Fibroblast of lung (primary cell): ENCODE data around the gene NTSR1. TPM values are rescaled to one million over a fixed set of nuclear protein-coding genes. Genes with fewer than 3 reads are reported as not detected.

Experiments
- DNase-seq, 2 donors: peaks; one replicate each; pipeline versions ENCODE4 v3.0.0 to v3.0.0-alpha.2; 2010; ENCODE audit warnings: low read depth in 2 of 2
- H2AFZ ChIP-seq: 2 replicates; pipeline ENCODE4 v1.5.1; 2012; ENCODE audit warnings: low read length, control low read depth, inconsistent platforms
- H3K27ac ChIP-seq: 2 replicates; pipeline ENCODE4 v1.5.1; 2011; ENCODE audit warnings: low read length, control low read depth; ENCODE audit not compliant: insufficient read depth
- H3K27me3 ChIP-seq: 2 replicates; pipeline ENCODE4 v1.5.1; 2011; ENCODE audit warnings: mild to moderate bottlenecking, low read length; ENCODE audit not compliant: control insufficient read depth, insufficient read depth
- H3K36me3 ChIP-seq: 2 replicates; pipeline ENCODE4 v1.5.1; 2011; ENCODE audit warnings: low read length; ENCODE audit not compliant: control insufficient read depth, insufficient read depth
- H3K4me1 ChIP-seq: 2 replicates; pipeline ENCODE4 v1.5.1; 2011; ENCODE audit warnings: low read length; ENCODE audit not compliant: control insufficient read depth, insufficient read depth; ENCODE audit errors: extremely low read depth
- H3K4me2 ChIP-seq: 2 replicates; pipeline ENCODE4 v1.5.1; 2011; ENCODE audit warnings: low read length, control low read depth; ENCODE audit not compliant: insufficient read depth; ENCODE audit errors: extremely low read depth
- H3K4me3 ChIP-seq, 4 experiments: fragments of 200-600 bp in 1 of 4; sonication (generic) in 1 of 4; replicated peaks in 1 of 4; 2 replicates each; pipeline ENCODE4 v1.5.1; 2011 to 2016; ENCODE audit warnings: low read length in 4 of 4, low read depth in 3 of 4, mild to moderate bottlenecking in 3 of 4, control low read depth in 2 of 4, inconsistent platforms in 1 of 4, mixed read lengths in 1 of 4; ENCODE audit not compliant: insufficient read depth in 1 of 4; ENCODE audit errors: control extremely low read depth in 1 of 4
- H3K79me2 ChIP-seq: 2 replicates; pipeline ENCODE4 v1.5.1; 2012; ENCODE audit warnings: mild to moderate bottlenecking, low read length, inconsistent platforms; ENCODE audit not compliant: control insufficient read depth, insufficient read depth
- H3K9ac ChIP-seq: 2 replicates; pipeline ENCODE4 v1.5.1; 2011; ENCODE audit warnings: mild to moderate bottlenecking, low read length, control low read depth; ENCODE audit not compliant: insufficient read depth
- H3K9me3 ChIP-seq: 2 replicates; pipeline ENCODE4 v1.5.1; 2012; ENCODE audit warnings: low read depth, low read length; ENCODE audit not compliant: control insufficient read depth, insufficient read depth
- H4K20me1 ChIP-seq: 2 replicates; pipeline ENCODE4 v1.5.1; 2011; ENCODE audit warnings: low read length; ENCODE audit not compliant: control insufficient read depth, insufficient read depth; ENCODE audit errors: extremely low read depth
- EZH2 ChIP-seq: IDR thresholded peaks from 2 replicates; pipeline ENCODE4 v1.5.1; 2012; ENCODE audit warnings: low read length, control low read depth, mild to moderate bottlenecking; ENCODE audit errors: missing control alignments
- polyA plus RNA-seq, 2 donors: library from polyadenylated mRNA; depleted of rRNA in 1 of 2; stranded (reverse) in 1 of 2; unstranded in 1 of 2; fragments of >200 nt; gene quantifications; 2 replicates each; pipeline ENCODE4 v1.2.1, GENCODE V29; 2011 to 2012; ENCODE audit warnings: missing spikeins in 1 of 2
- total RNA-seq: library from RNA; depleted of rRNA; stranded (reverse); fragments of >200 nt; gene quantifications from 2 replicates; pipeline ENCODE4 v1.2.1, GENCODE V29; 2014
- TF ChIP-seq, protein P1 (sequence below), 2 donors: IDR thresholded peaks in 1 of 2; conservative IDR thresholded peaks in 1 of 2; 1 replicate in 1 of 2; 2 replicates in 1 of 2; pipeline ENCODE4 v1.5.1; 2011 to 2012; ENCODE audit warnings: low read length in 2 of 2, control low read depth in 1 of 2, inconsistent platforms in 1 of 2, low read depth in 1 of 2, mild to moderate bottlenecking in 1 of 2

NTSR1 gene
- total and polyA plus RNA-seq, 2 donors (not counting 1 experiment from before 2014, with no cell fraction given), result 0.05 to 0.33 TPM

DNA sequence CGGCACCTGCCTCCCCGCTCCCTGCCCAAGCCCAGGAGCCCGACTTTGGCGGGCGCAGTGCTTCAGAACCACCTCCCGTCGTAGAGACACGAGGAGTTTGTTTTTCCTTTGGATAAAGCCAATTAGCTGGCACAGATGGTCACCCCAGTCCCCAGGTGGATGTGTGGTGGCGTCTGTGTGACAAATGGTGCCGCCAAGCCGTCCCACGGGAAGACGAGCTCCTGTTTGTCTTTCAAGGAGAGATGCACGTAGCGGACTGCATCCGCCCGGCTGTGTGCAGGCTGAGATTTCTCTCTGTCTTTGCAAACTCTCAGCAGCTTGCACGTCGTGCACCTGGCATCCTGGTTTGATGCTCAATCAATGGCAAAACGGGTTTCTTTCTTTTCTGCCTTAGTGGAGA lies 71.6 kb downstream of the NTSR1 start:
- TF ChIP-seq, protein P1, sequence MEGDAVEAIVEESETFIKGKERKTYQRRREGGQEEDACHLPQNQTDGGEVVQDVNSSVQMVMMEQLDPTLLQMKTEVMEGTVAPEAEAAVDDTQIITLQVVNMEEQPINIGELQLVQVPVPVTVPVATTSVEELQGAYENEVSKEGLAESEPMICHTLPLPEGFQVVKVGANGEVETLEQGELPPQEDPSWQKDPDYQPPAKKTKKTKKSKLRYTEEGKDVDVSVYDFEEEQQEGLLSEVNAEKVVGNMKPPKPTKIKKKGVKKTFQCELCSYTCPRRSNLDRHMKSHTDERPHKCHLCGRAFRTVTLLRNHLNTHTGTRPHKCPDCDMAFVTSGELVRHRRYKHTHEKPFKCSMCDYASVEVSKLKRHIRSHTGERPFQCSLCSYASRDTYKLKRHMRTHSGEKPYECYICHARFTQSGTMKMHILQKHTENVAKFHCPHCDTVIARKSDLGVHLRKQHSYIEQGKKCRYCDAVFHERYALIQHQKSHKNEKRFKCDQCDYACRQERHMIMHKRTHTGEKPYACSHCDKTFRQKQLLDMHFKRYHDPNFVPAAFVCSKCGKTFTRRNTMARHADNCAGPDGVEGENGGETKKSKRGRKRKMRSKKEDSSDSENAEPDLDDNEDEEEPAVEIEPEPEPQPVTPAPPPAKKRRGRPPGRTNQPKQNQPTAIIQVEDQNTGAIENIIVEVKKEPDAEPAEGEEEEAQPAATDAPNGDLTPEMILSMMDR (conservative IDR thresholded peaks at IDR 0.05 in 1 of 2, IDR thresholded peaks at IDR 0.05 in 1 of 2; ENCODE audit: low read depth in 1 of 2, low read length in 2 of 2), result no peak
- no peak for TF ChIP-seq EZH2
- Histone ChIP-seq H3K36me3 (no peaks in the 10 kb centered on the region), H3K4me2 (no peak overlapping the region), H3K79me2 (no peaks in the 10 kb centered on the region), H3K9me3 (no peaks in the 10 kb centered on the region), H4K20me1 (no peaks in the 10 kb centered on the region), H3K27ac (no peak overlapping the region), H3K9ac (no peak overlapping the region), H3K4me3 (no peak overlapping the region), H2AFZ (no peak overlapping the region), H3K27me3 (no peaks in the 10 kb centered on the region), H3K4me1 (no peaks in the 10 kb centered on the region)
- DNase-seq, result no peak

DNA sequence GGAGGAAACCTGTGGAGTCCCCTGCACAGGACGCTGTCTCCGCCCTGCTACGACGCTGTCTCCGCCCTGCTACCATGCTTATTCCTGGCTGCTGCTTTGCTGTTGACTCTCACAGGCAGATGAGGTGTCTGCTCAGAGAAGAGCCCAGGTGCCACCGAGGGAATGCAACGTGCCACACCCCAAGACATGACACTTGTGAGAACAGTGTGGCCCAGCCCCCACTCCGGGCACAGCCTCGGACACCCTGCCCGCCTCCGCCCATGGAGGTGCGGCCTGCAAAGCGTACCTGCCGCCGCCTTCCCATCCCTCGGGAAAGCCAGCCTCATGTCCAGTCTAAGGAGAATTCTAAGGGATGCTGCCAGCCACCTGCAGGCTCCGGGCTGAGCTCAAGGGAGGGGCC lies 72.1 kb downstream of the NTSR1 start:
- TF ChIP-seq, protein P1 (conservative IDR thresholded peaks at IDR 0.05 in 1 of 2, IDR thresholded peaks at IDR 0.05 in 1 of 2; ENCODE audit: low read depth in 1 of 2, low read length in 2 of 2), result no peak
- TF ChIP-seq EZH2, result no peak
- Histone ChIP-seq H3K4me1 (no peaks in the 10 kb centered on the region), H3K4me2 (no peak overlapping the region), H3K9ac (no peak overlapping the region), H3K79me2 (no peaks in the 10 kb centered on the region), H3K4me3 (no peak overlapping the region), H3K27ac (no peak overlapping the region), H3K27me3 (no peaks in the 10 kb centered on the region), H3K9me3 (no peaks in the 10 kb centered on the region), H3K36me3 (no peaks in the 10 kb centered on the region), H4K20me1 (no peaks in the 10 kb centered on the region), H2AFZ (no peak overlapping the region)
- DNase-seq, result no peak

DNA sequence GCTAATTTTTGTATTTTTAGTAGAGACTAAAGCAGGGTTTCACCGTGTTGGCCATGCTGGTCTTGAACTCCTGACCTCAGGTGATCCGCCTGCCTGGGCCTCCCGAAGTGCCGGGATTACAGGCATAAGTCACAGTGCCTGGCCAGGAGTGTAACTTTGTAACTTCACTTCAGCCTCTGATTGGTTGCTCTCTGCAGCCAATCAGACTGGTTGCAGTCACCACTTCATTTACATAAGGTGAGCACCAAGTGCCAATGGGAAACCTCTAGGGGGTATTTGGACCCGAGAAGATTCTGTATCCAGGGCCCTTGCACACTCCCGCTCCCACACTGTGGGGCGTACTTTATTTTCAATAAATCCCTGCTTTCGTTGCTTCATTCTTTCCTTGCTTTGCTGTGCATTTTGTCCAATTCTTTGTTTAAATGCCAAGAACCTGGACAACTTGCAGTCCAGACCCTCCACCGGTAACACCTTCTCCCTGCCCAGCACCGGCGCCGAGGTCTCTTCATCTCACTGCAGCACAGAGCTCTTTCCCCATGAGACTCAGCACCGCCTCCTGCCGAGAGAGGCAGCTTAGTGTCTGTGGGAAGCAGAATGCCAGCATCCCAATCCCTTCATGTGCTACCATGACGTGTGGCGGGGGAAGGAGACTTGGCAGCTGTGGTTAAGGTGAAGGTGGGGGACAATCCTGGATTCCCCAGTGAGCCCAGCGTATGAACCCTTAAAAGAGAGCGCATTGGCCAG lies 73.7 kb downstream of the NTSR1 start:
- DNase-seq, result no peak

More for the DNA sequence above, 73.7 kb downstream of the NTSR1 start:
- Histone ChIP-seq H3K27me3 (peaks cover 1% of the 10 kb centered on the region), H3K4me2 (no peak overlapping the region), H3K9me3 (no peaks in the 10 kb centered on the region), H3K4me3 (no peak overlapping the region), H2AFZ (no peak overlapping the region), H3K9ac (no peak overlapping the region), H3K27ac (no peak overlapping the region), H3K36me3 (no peaks in the 10 kb centered on the region), H3K79me2 (no peaks in the 10 kb centered on the region), H3K4me1 (no peaks in the 10 kb centered on the region), H4K20me1 (no peaks in the 10 kb centered on the region)
- no peak for TF ChIP-seq EZH2
- TF ChIP-seq, protein P1 (conservative IDR thresholded peaks at IDR 0.05 in 1 of 2, IDR thresholded peaks at IDR 0.05 in 1 of 2; ENCODE audit: low read depth in 1 of 2, low read length in 2 of 2), result no peak
